HepG2 (cell line): ENCODE data around the gene RUVBL2. TPM values are rescaled to one million over a fixed set of nuclear protein-coding genes. Genes with fewer than 3 reads are reported as not detected.

Experiments
- CBX1 ChIP-seq: IDR thresholded peaks from one replicate; pipeline ENCODE4 v1.6.1; 2016; ENCODE audit warnings: antibody characterized with exemption, low read depth
- HBP1 ChIP-seq: IDR thresholded peaks from 2 replicates; pipeline ENCODE4 v1.6.1; 2016; ENCODE audit warnings: low read depth, control low read depth
- HHEX ChIP-seq: IDR thresholded peaks from 2 replicates; pipeline ENCODE4 v1.6.1; 2016; ENCODE audit warnings: control low read depth
- HNF4A ChIP-seq: sonication (generic); formaldehyde crosslinking; IDR thresholded peaks from 2 replicates; pipeline ENCODE4 v1.4.0; 2020; ENCODE audit warnings: missing genetic modification reagents
- ISX ChIP-seq: sonication (generic); formaldehyde crosslinking; conservative IDR thresholded peaks from 2 replicates; pipeline ENCODE4 v1.5.0; 2020; ENCODE audit warnings: missing genetic modification reagents
- JUNB ChIP-seq: sonication (generic); formaldehyde crosslinking; IDR thresholded peaks from 2 replicates; pipeline ENCODE4 v1.8.0; 2022; ENCODE audit warnings: missing genetic modification reagents, mild to moderate bottlenecking, borderline replicate concordance
- NFKB2 ChIP-seq: sonication (generic); formaldehyde crosslinking; IDR thresholded peaks from 2 replicates; pipeline ENCODE4 v1.4.0; 2020; ENCODE audit warnings: missing genetic modification reagents, borderline replicate concordance
- PAF1 ChIP-seq: IDR thresholded peaks from 2 replicates; pipeline ENCODE4 v1.6.1; 2016; ENCODE audit warnings: missing genetic modification reagents, missing compliant biosample characterization
- RFXAP ChIP-seq: sonication (generic); formaldehyde crosslinking; IDR thresholded peaks from 2 replicates; pipeline ENCODE4 v1.4.0; 2020; ENCODE audit warnings: missing genetic modification reagents, borderline replicate concordance
- SAP130 ChIP-seq: IDR thresholded peaks from 2 replicates; pipeline ENCODE4 v1.6.1; 2016; ENCODE audit warnings: low read depth
- THAP11 ChIP-seq: IDR thresholded peaks from 2 replicates; pipeline ENCODE4 v1.6.1; 2016; ENCODE audit warnings: missing biosample characterization, missing genetic modification reagents
- TRAFD1 ChIP-seq: sonication (generic); formaldehyde crosslinking; IDR thresholded peaks from 2 replicates; pipeline ENCODE4 v1.5.1; 2020; ENCODE audit warnings: missing genetic modification reagents, mild to moderate bottlenecking, borderline replicate concordance
- ZBTB40 ChIP-seq, 2 experiments: fragments of 450-650 bp in 1 of 2; sonication (generic) in 1 of 2; formaldehyde crosslinking in 1 of 2; IDR thresholded peaks; 2 replicates each; pipeline versions ENCODE4 v1.6.1 to v1.8.0; 2016 to 2022; ENCODE audit warnings: antibody characterized with exemption in 1 of 2, mild to moderate bottlenecking in 1 of 2, missing genetic modification reagents in 1 of 2
- ZC3H4 ChIP-seq: sonication (generic); formaldehyde crosslinking; IDR thresholded peaks from 2 replicates; pipeline ENCODE4 v1.4.0; 2020; ENCODE audit warnings: missing genetic modification reagents, borderline replicate concordance
- ZNF20 ChIP-seq: sonication (generic); formaldehyde crosslinking; IDR thresholded peaks from 2 replicates; pipeline ENCODE4 v1.4.0; 2020; ENCODE audit warnings: mild to moderate bottlenecking, moderate library complexity, missing genetic modification reagents
- ZNF205 ChIP-seq: IDR thresholded peaks from 2 replicates; pipeline ENCODE4 v1.6.1; 2018; ENCODE audit warnings: missing biosample characterization, missing genetic modification reagents
- ZNF34 ChIP-seq: sonication (generic); formaldehyde crosslinking; IDR thresholded peaks from 2 replicates; pipeline ENCODE4 v1.4.0; 2020; ENCODE audit warnings: mild to moderate bottlenecking, missing genetic modification reagents, borderline replicate concordance
- polyA plus RNA-seq, 8 experiments: library from polyadenylated mRNA; depleted of rRNA in 3 of 8; stranded (reverse) in 7 of 8; unstranded in 1 of 8; fragments of >200 nt; fragmentation: Illumina TruSeq in 4 of 8; extraction: Trizol in 4 of 8; gene quantifications; 2 replicates each; pipeline versions ENCODE4 v1.2.1 to v1.2.3, GENCODE V29; 2011 to 2016; ENCODE audit warnings: low read depth in 4 of 8, missing spikeins in 1 of 8, mixed read lengths in 1 of 8; ENCODE audit not compliant: insufficient read depth in 1 of 8
- total RNA-seq, 5 experiments: library from RNA; depleted of rRNA; stranded (reverse); fragments of >200 nt; fragmentation: Illumina TruSeq; extraction: Trizol; gene quantifications; 2 replicates each; pipeline ENCODE4 v1.2.3, GENCODE V29; 2016; ENCODE audit warnings: low read depth in 1 of 5

The RUVBL2 gene
- total and polyA plus RNA-seq, 2 of the 13 experiments (the other 11 are each of a cell fraction or from before 2014, with no cell fraction given) = 120 to 122 TPM

GRCh38 chr19:48962029-48962848 is 31.4 kb upstream of the RUVBL2 start (continued):
- no peak for TF ChIP-seq ZBTB40 (IDR thresholded peaks at IDR 0.05)
- peak; percentile 67; the same call in 1 of the 2 replicates for TF ChIP-seq ZBTB40 (CRISPR knock-in tag; IDR thresholded peaks at IDR 0.05)
- TF ChIP-seq ZC3H4 (CRISPR knock-in tag) = peak; percentile 89
- TF ChIP-seq HHEX (CRISPR knock-in tag) = peak; percentile 14; the same call in 1 of the 2 replicates
- TF ChIP-seq THAP11 (CRISPR knock-in tag) = peak; percentile 78
- TF ChIP-seq JUNB (CRISPR knock-in tag) = no peak
- peak; percentile 62 for TF ChIP-seq HNF4A
- TF ChIP-seq NFKB2 (CRISPR knock-in tag) = peak; percentile 95
- no peak for TF ChIP-seq ZNF20
- peak; percentile 32; the same call in 1 of the 2 replicates for TF ChIP-seq RFXAP (CRISPR knock-in tag)
- peak; percentile 83 for TF ChIP-seq CBX1
- TF ChIP-seq SAP130 (CRISPR knock-in tag) = peak; percentile 91
- peak; percentile 39; the same call in 1 of the 2 replicates for TF ChIP-seq ZNF205 (CRISPR knock-in tag)
- peak; percentile 70; the same call in 1 of the 2 replicates for TF ChIP-seq TRAFD1 (CRISPR knock-in tag)
- peak; percentile 36; the same call in 1 of the 2 replicates for TF ChIP-seq ZNF34
- peak; percentile 45; the same call in 1 of the 2 replicates for TF ChIP-seq HBP1 (CRISPR knock-in tag)
- peak; percentile 93 for TF ChIP-seq PAF1 (CRISPR knock-in tag)
- TF ChIP-seq ISX (CRISPR knock-in tag) = 0 out of 2 replicates have a peak, but pooled peaks have one; percentile 33
